Measurements from ENCODE around the gene SYT7. TPM values are rescaled to one million over a fixed set of nuclear protein-coding genes. Genes with fewer than 3 reads are reported as not detected.

SYT7 gene
- total RNA-seq, 2 donors from 2014 or later, result 8.5 to 28.4 TPM

DNA sequence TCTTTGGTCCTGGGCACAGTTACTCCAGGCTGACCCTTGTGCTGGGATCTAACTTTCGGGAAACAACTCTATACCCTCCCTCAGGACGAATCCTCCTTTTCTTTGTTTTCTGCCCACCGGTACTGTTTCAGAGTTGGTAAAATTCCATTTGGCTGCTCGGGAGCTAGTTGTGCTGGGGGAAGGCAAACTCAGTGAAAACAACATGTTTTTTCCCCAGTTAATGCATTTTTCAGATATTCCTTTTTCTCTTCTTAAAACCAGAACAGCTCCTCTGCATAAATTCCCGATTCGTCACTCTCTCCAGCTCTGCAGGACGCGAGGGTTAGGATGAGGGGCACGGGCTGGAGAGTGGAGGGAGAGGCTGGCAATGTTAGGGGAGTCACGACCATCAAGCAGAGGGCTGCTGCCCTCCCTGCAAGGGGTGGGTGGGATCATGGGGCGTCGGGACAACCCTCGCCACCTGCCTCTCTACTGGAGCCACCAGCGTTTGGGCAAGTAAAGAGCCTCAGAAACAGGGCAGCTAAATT is 41.0 kb downstream of the SYT7 start:
- Histone ChIP-seq H3K9ac (ENCODE audit: low read depth in 2 of 2, low read length in 2 of 2) (no peak overlapping the region), H3K4me1 (no peaks in the 10 kb centered on the region), H3K27ac (no peak overlapping the region), H3K27me3 (no peaks in the 10 kb centered on the region), H3K4me3 (no peak overlapping the region), H3K9me3 (no peaks in the 10 kb centered on the region), H3K36me3 (no peaks in the 10 kb centered on the region)
- TF ChIP-seq, protein P1, sequence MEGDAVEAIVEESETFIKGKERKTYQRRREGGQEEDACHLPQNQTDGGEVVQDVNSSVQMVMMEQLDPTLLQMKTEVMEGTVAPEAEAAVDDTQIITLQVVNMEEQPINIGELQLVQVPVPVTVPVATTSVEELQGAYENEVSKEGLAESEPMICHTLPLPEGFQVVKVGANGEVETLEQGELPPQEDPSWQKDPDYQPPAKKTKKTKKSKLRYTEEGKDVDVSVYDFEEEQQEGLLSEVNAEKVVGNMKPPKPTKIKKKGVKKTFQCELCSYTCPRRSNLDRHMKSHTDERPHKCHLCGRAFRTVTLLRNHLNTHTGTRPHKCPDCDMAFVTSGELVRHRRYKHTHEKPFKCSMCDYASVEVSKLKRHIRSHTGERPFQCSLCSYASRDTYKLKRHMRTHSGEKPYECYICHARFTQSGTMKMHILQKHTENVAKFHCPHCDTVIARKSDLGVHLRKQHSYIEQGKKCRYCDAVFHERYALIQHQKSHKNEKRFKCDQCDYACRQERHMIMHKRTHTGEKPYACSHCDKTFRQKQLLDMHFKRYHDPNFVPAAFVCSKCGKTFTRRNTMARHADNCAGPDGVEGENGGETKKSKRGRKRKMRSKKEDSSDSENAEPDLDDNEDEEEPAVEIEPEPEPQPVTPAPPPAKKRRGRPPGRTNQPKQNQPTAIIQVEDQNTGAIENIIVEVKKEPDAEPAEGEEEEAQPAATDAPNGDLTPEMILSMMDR (IDR thresholded peaks at IDR 0.05), result no peak
- no peak for DNase-seq
- intact Hi-C loops (cut with DNase I), result no loop called here

DNA sequence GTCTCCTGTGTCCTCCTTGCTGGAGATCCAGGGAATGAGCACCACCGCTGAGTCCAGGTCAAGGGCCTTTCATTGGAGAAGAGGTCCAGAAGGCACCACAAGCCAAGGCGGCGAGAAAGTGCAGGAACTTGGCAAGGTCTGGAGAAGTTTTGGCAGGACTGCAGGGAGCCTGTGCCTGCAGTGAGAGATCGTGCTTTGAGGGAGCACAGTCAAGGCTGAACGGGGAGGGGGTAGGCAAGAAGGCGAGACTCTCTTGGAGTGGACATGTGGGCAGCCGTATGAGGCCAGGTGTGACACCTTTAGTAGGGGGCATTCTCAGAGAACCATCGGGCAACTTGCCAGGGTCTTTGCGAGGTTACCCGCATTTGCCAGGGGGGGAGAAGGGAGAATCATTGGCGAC is 41.9 kb downstream of the SYT7 start:
- H3K27me3 ChIP-seq, result no peaks in the 10 kb centered on the region
- TF ChIP-seq, protein P1 (IDR thresholded peaks at IDR 0.05), result no peak
- no peak overlapping the region for H3K4me3 ChIP-seq
- DNase-seq, result no peak
- no peaks in the 10 kb centered on the region for H3K9me3 ChIP-seq
- no peak overlapping the region for H3K27ac ChIP-seq
- no peak overlapping the region for H3K9ac ChIP-seq (ENCODE audit: low read depth in 2 of 2, low read length in 2 of 2)
- intact Hi-C loops (cut with DNase I), result no loop called here
- no peaks in the 10 kb centered on the region for H3K36me3 ChIP-seq
- peaks cover 2% of the 10 kb centered on the region for H3K4me1 ChIP-seq

DNA sequence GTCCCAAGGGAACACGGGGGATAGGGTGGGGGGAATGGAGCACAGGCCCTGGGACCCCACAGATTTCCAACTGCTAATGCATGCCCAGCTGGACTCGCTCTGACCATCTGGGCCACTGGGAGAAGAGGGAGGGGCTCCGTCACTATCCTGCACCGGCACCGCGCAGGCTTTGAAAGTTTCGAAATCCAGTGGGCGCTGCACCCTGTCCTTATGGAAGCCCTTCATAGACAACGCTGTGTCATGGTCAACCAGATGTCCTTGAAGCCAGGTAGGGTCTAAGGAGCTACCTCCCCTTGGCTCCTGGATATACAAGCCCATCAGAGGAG is 42.3 kb downstream of the SYT7 start:
- intact Hi-C loops (cut with DNase I), result no loop called here
- H3K4me1 ChIP-seq, result peaks cover 6% of the 10 kb centered on the region
- H3K27me3 ChIP-seq, result no peaks in the 10 kb centered on the region
- H3K9ac ChIP-seq (ENCODE audit: low read depth in 2 of 2, low read length in 2 of 2), result no peak overlapping the region
- TF ChIP-seq, protein P1 (IDR thresholded peaks at IDR 0.05), result no peak
- H3K27ac ChIP-seq, result no peak overlapping the region
- DNase-seq, result no peak
- no peaks in the 10 kb centered on the region for H3K36me3 ChIP-seq
- H3K4me3 ChIP-seq, result no peak overlapping the region
- no peaks in the 10 kb centered on the region for H3K9me3 ChIP-seq

DNA sequence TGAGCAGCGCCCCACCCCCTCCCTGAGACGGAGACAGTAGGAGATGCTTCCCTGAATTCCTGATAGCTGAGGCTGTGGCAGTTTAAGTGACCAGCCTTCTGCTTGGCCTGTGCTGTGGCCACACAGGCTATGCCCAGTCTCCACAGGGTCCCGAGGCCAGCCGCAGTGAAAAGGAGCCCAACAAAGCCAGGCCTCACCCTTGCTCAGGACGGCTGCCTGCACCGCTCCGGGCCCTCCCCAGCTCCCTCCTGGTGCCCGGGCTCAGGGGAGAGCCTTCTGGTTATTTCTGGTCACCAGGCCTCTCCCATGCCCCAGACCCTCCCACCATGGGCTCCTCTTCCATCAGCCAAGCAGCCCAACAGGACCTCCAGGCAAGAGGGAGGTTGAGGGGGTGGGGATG is 43.5 kb downstream of the SYT7 start:
- peaks cover 16% of the 10 kb centered on the region for H3K4me1 ChIP-seq
- no peaks in the 10 kb centered on the region for H3K36me3 ChIP-seq
- no peaks in the 10 kb centered on the region for H3K9me3 ChIP-seq
- intact Hi-C loops (cut with DNase I), result no loop called here
- no peak overlapping the region for H3K9ac ChIP-seq (ENCODE audit: low read depth in 2 of 2, low read length in 2 of 2)
- no peak for DNase-seq
- no peak overlapping the region for H3K4me3 ChIP-seq
- no peaks in the 10 kb centered on the region for H3K27me3 ChIP-seq
- TF ChIP-seq, protein P1 (IDR thresholded peaks at IDR 0.05), result no peak
- H3K27ac ChIP-seq, result no peak overlapping the region

DNA sequence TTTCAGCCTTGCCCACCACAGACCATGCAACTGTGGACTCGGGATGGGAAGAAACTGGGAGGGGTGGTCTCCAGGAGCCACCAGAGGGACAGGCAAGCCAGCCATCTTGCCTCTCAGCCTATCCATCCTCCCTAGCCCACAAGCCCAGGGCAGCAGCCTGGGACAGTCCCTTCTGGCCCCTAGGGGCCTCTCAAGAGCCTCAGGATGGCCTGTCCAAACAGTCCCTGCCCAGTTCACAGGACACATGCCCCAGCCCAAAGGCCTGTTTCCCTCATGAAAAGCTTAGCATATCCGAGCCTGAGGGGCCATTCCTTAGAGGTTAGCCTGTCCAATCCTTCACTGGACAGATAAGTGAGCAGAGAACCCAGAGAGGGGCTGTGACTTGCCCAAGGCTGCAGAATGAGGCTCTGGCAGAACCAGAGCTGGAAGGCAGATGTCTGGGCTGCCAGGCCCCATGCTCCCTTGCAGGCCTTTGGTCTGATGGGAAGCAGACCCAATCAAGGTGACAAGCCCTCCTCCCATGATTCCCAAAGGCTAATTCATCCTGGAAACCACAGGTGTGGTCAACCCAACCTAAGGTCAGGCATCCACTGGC is 44.1 kb downstream of the SYT7 start:
- DNase-seq, result no peak
- intact Hi-C loops (cut with DNase I), result no loop called here
- Histone ChIP-seq H3K9ac (ENCODE audit: low read depth in 2 of 2, low read length in 2 of 2) (no peak overlapping the region), H3K27ac (no peak overlapping the region), H3K27me3 (no peaks in the 10 kb centered on the region), H3K36me3 (no peaks in the 10 kb centered on the region), H3K4me3 (no peak overlapping the region), H3K4me1 (peaks cover 18% of the 10 kb centered on the region), H3K9me3 (no peaks in the 10 kb centered on the region)
- TF ChIP-seq, protein P1 (IDR thresholded peaks at IDR 0.05), result no peak
